Breast epithelium (tissue), 3 donors: ENCODE measurements around the gene VPS45.
"Not testable (repeated sequence)": the region's sequence is repeated elsewhere in the genome, so short reads cannot be mapped to it uniquely, and the experiment has no call there.

Experiments used
- POLR2A ChIP-seq: fragments of 450-650 bp; IDR thresholded peaks from one replicate; pipeline ENCODE4 v1.6.1; 2016; ENCODE audit warnings: antibody characterized with exemption, mild to moderate bottlenecking, moderate library complexity
- TF ChIP-seq, protein P1 (sequence below), 3 donors: fragments of 450-650 bp; IDR thresholded peaks; one replicate each; pipeline ENCODE4 v1.5.1; 2016 to 2017; ENCODE audit warnings: antibody characterized with exemption in 3 of 3, mild to moderate bottlenecking in 3 of 3, moderate library complexity in 3 of 3

DNA sequence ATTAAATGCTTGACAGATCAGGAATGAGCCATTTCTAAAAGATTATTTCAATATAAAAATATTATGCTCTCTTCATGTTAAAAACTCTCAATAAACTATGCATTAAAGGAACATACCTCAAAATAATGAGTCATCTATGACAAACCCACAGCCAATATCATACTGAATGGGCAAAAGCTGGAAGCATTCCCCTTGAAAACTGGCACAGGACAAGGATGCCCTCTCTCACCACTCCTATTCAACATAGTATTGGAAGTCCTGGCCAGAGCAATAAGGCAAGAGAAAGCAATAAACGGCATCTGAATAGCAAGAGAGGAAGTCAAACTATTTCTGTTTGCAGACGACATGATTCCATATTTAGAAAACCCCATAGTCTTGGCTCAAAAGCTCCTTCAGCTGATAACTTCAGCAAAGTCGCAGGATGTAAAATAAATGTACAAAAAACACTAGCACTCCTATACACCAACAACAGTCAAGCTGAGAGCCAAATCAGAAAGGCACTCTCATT, 15.6 kb upstream of the VPS45 start:
- TF ChIP-seq, protein P1, sequence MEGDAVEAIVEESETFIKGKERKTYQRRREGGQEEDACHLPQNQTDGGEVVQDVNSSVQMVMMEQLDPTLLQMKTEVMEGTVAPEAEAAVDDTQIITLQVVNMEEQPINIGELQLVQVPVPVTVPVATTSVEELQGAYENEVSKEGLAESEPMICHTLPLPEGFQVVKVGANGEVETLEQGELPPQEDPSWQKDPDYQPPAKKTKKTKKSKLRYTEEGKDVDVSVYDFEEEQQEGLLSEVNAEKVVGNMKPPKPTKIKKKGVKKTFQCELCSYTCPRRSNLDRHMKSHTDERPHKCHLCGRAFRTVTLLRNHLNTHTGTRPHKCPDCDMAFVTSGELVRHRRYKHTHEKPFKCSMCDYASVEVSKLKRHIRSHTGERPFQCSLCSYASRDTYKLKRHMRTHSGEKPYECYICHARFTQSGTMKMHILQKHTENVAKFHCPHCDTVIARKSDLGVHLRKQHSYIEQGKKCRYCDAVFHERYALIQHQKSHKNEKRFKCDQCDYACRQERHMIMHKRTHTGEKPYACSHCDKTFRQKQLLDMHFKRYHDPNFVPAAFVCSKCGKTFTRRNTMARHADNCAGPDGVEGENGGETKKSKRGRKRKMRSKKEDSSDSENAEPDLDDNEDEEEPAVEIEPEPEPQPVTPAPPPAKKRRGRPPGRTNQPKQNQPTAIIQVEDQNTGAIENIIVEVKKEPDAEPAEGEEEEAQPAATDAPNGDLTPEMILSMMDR (IDR thresholded peaks at IDR 0.05): not testable (repeated sequence)
- TF ChIP-seq POLR2A: not testable (repeated sequence)
